Spleen (tissue), 11 donors: Measurements from ENCODE around the gene CAMK1D. TPM values are rescaled to one million over a fixed set of nuclear protein-coding genes. Genes with fewer than 3 reads are reported as not detected.

Experiments used
- DNase-seq: peaks from one replicate; pipeline ENCODE4 v3.0.0-alpha.2; 2020
- H3K27ac ChIP-seq, 8 donors: fragments of 200-600 bp; sonication (generic) in 7 of 8; 1 replicate in 4 of 8; 2 replicates in 4 of 8; pipeline versions ENCODE4 v1.5.0 to v1.8.0; 2016 to 2021; ENCODE audit warnings: inconsistent platforms in 4 of 8, mild to moderate bottlenecking in 4 of 8, moderate library complexity in 1 of 8
- H3K27me3 ChIP-seq, 7 donors: fragments of 200-600 bp; sonication (generic) in 6 of 7; replicated peaks in 1 of 7; 1 replicate in 4 of 7; 2 replicates in 3 of 7; pipeline versions ENCODE4 v1.5.0 to v1.8.0; 2016 to 2021; ENCODE audit warnings: inconsistent platforms in 3 of 7, mild to moderate bottlenecking in 1 of 7
- H3K36me3 ChIP-seq, 6 donors: fragments of 200-600 bp; sonication (generic) in 5 of 6; 1 replicate in 4 of 6; 2 replicates in 2 of 6; pipeline versions ENCODE4 v1.5.0 to v1.8.0; 2016 to 2021; ENCODE audit warnings: inconsistent platforms in 2 of 6
- H3K4me1 ChIP-seq, 6 donors: fragments of 200-600 bp; sonication (generic) in 5 of 6; 1 replicate in 3 of 6; 2 replicates in 3 of 6; pipeline versions ENCODE4 v1.5.0 to v1.8.0; 2016 to 2021; ENCODE audit warnings: inconsistent platforms in 3 of 6
- H3K4me3 ChIP-seq, 8 donors: fragments of 200-600 bp; sonication (generic) in 7 of 8; 1 replicate in 4 of 8; 2 replicates in 4 of 8; pipeline versions ENCODE4 v1.5.0 to v1.8.0; 2016 to 2021; ENCODE audit warnings: inconsistent platforms in 4 of 8, mild to moderate bottlenecking in 4 of 8, moderate library complexity in 2 of 8
- H3K9me3 ChIP-seq, 8 donors: fragments of 200-600 bp; sonication (generic) in 7 of 8; 1 replicate in 4 of 8; 2 replicates in 4 of 8; pipeline versions ENCODE4 v1.5.0 to v1.8.0; 2016 to 2021; ENCODE audit warnings: inconsistent platforms in 4 of 8
- CTCF ChIP-seq, 11 experiments: fragments of 200-600 bp in 7 of 11; fragments of 450-650 bp in 4 of 11; sonication (generic) in 4 of 11; IDR thresholded peaks in 8 of 11; conservative IDR thresholded peaks in 3 of 11; 1 replicate in 7 of 11; 2 replicates in 4 of 11; pipeline versions ENCODE4 v1.4.0 to v1.8.0; 2016 to 2021; ENCODE audit warnings: antibody characterized with exemption in 11 of 11, inconsistent platforms in 4 of 11, mild to moderate bottlenecking in 1 of 11
- POLR2A ChIP-seq, 3 donors: fragments of 450-650 bp; IDR thresholded peaks; one replicate each; pipeline ENCODE4 v1.5.1; 2017; ENCODE audit warnings: antibody characterized with exemption in 3 of 3, mild to moderate bottlenecking in 1 of 3
- POLR2AphosphoS5 ChIP-seq, 3 donors: sonication (generic); formaldehyde crosslinking; IDR thresholded peaks; one replicate each; pipeline ENCODE4 v1.5.1; 2017; ENCODE audit warnings: antibody characterized with exemption in 3 of 3
- WGBS, 5 donors: extraction: QIAGEN DNeasy Blood & Tissue Kit in 3 of 5; methylation state at CpG; one replicate each; pipeline versions ENCODE4 v1.1.5 to v1.1.7; 2013 to 2018; 5-methylcytosine and 5-hydroxymethylcytosine counted together
- intact Hi-C: fragments of 100-400 bp; cut with DNase I; formaldehyde crosslinking; loops from one replicate; pipeline ENCODE4 v1.15.0; 2023; ENCODE audit warnings: low total_unique reads
- polyA plus RNA-seq, 3 donors: library from polyadenylated mRNA; stranded (reverse); fragments of 200-250 nt; gene quantifications; one replicate each; pipeline ENCODE4 v1.2.1, GENCODE V29; 2013
- total RNA-seq, 7 donors: library from RNA; depleted of rRNA in 3 of 7; stranded (reverse); fragments of >200 nt in 3 of 7; fragmentation: NEBNext Ultra II Directional in 4 of 7; extraction: Animal tissue kit (Norgen Biotek cat#: 25700) in 4 of 7; gene quantifications; one replicate each; pipeline versions ENCODE4 v1.1.0 to v1.2.1, GENCODE V29; 2016 to 2021
- donor health status: healthy with polysubstance abuse.
- donor health status: DM: no; HTN: no; CAD: no; lungs with moderate emphysema.
- donor health status: DM: no; HTN: no; CAD: no.
- donor health status: Bipolar disorder and iron deficiency.
- donor health status: healthy.
- donor health status: DM: no; HTN: no; CAD: no.
- donor health status: DM: yes; HTN: yes; CAD: no.

Gene CAMK1D
- total and polyA plus RNA-seq, 10 donors: 6.8 to 34.5 (median 20.0) TPM

GRCh38 chr10:12797471-12798262 is 448.3 kb downstream of the CAMK1D start:
- 77 to 86% (median 81%) methylated on average over 11 of the region's 11 CpGs for WGBS, 5 donors
- Histone ChIP-seq H3K36me3 (peaks cover 0 to 43% (median 0%) of the 10 kb centered on the region in 6 donors), H3K27me3 (no peaks in the 10 kb centered on the region), H3K4me1 (no peaks in the 10 kb centered on the region), H3K4me3 (no peak overlapping the region), H3K9me3 (no peaks in the 10 kb centered on the region), H3K27ac (no peak overlapping the region)
- no peak for DNase-seq
- TF ChIP-seq POLR2A (IDR thresholded peaks at IDR 0.05): no peak
- TF ChIP-seq CTCF (IDR thresholded peaks at IDR 0.05 in 8 of 11, conservative IDR thresholded peaks at IDR 0.05 in 3 of 11): no peak
- no peak for TF ChIP-seq POLR2AphosphoS5 (IDR thresholded peaks at IDR 0.05)
- intact Hi-C loops: no loop called here

- Histone ChIP-seq H3K27me3 (no peaks in the 10 kb centered on the region), H3K27ac (no peak overlapping the region), H3K4me3 (no peak overlapping the region), H3K36me3 (peaks cover 0 to 34% (median 0%) of the 10 kb centered on the region in 6 donors), H3K9me3 (no peaks in the 10 kb centered on the region), H3K4me1 (no peaks in the 10 kb centered on the region)
- TF ChIP-seq CTCF (IDR thresholded peaks at IDR 0.05 in 8 of 11, conservative IDR thresholded peaks at IDR 0.05 in 3 of 11) (no peak), POLR2A (IDR thresholded peaks at IDR 0.05) (no peak), POLR2AphosphoS5 (IDR thresholded peaks at IDR 0.05) (no peak)
- intact Hi-C loops: no loop called here
- no peak for DNase-seq
- WGBS, 5 donors: 89 to 97% (median 95%) methylated on average over 12 of the region's 12 CpGs
These were observed 449.8 kb downstream of the CAMK1D start for GRCh38 chr10:12799144-12799543.

GRCh38 chr10:12799714-12800113 is 450.4 kb downstream of the CAMK1D start:
- TF ChIP-seq POLR2A (IDR thresholded peaks at IDR 0.05): no peak
- no peak for TF ChIP-seq CTCF (IDR thresholded peaks at IDR 0.05 in 8 of 11, conservative IDR thresholded peaks at IDR 0.05 in 3 of 11)
- no peak for TF ChIP-seq POLR2AphosphoS5 (IDR thresholded peaks at IDR 0.05)

GRCh38 chr10:12800302-12800701 is 451.0 kb downstream of the CAMK1D start:
- no peak for DNase-seq
- peaks cover 0 to 28% (median 0%) of the 10 kb centered on the region in 6 donors for H3K36me3 ChIP-seq
- H3K27ac ChIP-seq: no peak overlapping the region
- TF ChIP-seq CTCF (IDR thresholded peaks at IDR 0.05 in 8 of 11, conservative IDR thresholded peaks at IDR 0.05 in 3 of 11) (no peak), POLR2A (IDR thresholded peaks at IDR 0.05) (no peak), POLR2AphosphoS5 (IDR thresholded peaks at IDR 0.05) (no peak)
- 82 to 92% (median 87%) methylated on average over 4 of the region's 4 CpGs for WGBS, 5 donors
- H3K4me1 ChIP-seq: no peaks in the 10 kb centered on the region
- intact Hi-C loops: no loop called here
- no peaks in the 10 kb centered on the region for H3K27me3 ChIP-seq
- H3K9me3 ChIP-seq: no peaks in the 10 kb centered on the region
- H3K4me3 ChIP-seq: no peak overlapping the region

More at GRCh38 chr10:12799714-12800113, 450.4 kb downstream of the CAMK1D start:
- Histone ChIP-seq H3K27ac (no peak overlapping the region), H3K27me3 (no peaks in the 10 kb centered on the region), H3K4me1 (no peaks in the 10 kb centered on the region), H3K4me3 (no peak overlapping the region), H3K9me3 (no peaks in the 10 kb centered on the region), H3K36me3 (peaks cover 0 to 33% (median 0%) of the 10 kb centered on the region in 6 donors)
- intact Hi-C loops: no loop called here
- no peak for DNase-seq
- WGBS, 5 donors: 81 to 90% (median 85%) methylated on average over 5 of the region's 5 CpGs
